Activated naive CD4-positive, alpha-beta T cell treated with anti-CD3 and anti-CD28 coated beads, Interleukin-2, amount 10 ng/mL, durations not matched to agents 5 hours and 36 hours (primary cell): ENCODE measurements around the gene FPGS. TPM values are rescaled to one million over a fixed set of nuclear protein-coding genes. Genes with fewer than 3 reads are reported as not detected.

Source experiments
- microRNA-seq: library from miRNA; unstranded; fragments of <30 nt; microRNA quantifications from one replicate; pipeline ENCODE4 v1.2.0, GENCODE V29; 2022; ENCODE audit warnings: borderline microRNAs expressed, borderline replicate concordance
- total RNA-seq, 2 experiments: library from RNA; stranded (reverse); gene quantifications; one replicate each; pipeline ENCODE4 v1.2.3, GENCODE V29; 2021

Gene FPGS
- 10 to 100 TPM; 73.4 to 77.3 TPM for total RNA-seq

GRCh38 chr9:127802576-127803443 lies at the start of gene FPGS:
Gene FPGS, plus strand, starts transcription at chr9:127802882. Its CDS starts 43 bp downstream, at chr9:127802925.

DNA sequence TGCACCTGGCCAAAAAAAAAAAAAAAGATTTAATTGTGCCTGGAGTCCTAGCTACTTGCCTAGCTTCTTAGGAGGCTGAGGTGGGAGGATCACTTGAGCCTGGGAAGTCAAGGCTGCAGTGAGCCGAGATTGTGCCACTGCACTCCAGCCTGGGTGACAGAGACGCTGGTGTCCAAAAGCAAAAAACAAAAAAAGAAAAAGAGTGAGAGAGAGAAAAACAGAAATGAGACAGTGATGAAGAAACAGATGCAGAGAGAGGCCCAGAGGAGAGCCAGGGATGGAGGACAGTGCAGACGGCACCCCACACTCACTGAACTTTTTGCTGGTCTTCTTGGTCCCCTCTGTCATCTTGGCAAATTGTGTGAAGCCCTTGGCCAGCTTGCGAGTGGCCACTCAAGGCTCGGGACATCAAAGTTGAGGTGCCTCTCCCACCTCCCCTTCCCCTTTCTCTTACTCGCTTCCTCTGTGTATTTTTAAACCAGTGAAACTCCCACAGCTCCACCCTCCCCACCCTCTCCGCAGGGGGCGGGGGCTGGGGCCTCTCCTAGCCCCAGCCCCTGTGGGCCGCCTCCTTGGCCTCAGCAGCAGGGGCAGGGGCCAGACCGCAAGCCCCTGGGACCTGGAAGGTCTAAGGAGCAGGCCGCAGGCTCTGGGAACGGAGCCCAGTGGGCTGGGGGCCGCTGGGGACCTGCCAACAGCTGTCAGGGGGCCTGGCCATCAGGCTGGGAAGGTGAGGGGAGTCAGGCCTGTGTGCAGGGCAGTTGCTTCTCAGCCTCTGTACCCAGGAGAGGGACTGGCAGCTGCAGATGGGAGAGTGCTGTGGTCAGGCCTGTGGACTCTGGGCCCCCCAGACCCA lies 24.2 kb upstream of the FPGS start, which contains the start of gene SH2D3C:
Gene SH2D3C (minus strand): TSS at position 387 of the 856 bp plus-strand sequence. CDS start 39 bp downstream, at position 348.

GRCh38 chr9:127785933-127786772 lies 16.5 kb upstream of the FPGS start, which contains the start of gene CDK9:
Gene CDK9, plus strand, starts transcription at chr9:127786034. Its CDS starts 115 bp downstream, at chr9:127786149.

DNA sequence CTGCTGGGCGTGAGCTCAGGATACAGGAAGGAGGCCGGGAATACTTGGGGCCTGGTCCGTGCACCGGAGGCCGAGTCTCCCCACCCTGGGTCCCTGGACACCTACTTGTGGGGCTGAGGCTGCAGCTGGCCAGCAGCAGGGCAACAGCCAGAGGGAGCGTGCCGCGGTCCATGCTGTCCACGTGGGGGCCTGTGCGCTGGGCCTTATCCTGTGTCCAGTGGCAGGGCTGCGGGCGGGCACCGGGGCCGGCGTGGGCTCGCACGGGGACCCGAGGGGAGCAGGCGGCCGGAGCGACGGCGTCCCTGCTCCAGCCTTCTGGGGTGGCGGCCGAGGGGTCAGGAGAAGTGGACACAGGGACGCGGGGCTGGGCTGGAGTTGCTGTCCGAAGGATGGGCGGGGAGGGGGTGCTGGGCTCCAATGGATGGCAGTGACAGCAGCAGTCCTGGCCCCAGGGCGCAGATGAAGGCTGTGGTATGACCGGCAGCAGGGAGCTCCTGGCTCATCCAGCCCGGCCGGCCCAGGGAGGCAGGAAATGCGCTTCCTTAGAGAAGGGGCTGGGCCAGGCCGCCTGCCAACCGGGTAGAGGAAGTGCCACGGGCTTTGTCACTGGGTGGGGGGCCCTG lies 51.6 kb downstream of the FPGS start, which contains the start of gene ENG:
Gene ENG (minus strand): TSS at position 475 of the 623 bp plus-strand sequence. CDS start 303 bp downstream, at position 172.

Small RNAs within 50 kb of the gene (microRNA-seq; reads per million reads assigned to microRNA genes)
- gene MIR2861 (not detected), gene MIR3960 (not detected)

Other genes with a start within 250 kb of the FPGS start
- gene STXBP1, start 190.6 kb upstream of the FPGS start, total RNA-seq: 10 to 100 TPM; 21.3 to 23.1 TPM
- gene CFAP157, start 95.9 kb upstream of the FPGS start, total RNA-seq: under 1 TPM in 1 of 2 experiments, not detected in 1; 0.40 TPM
- 1 to 10 TPM; 8.3 to 9.0 TPM for gene PTRH1, start 87.2 kb upstream of the FPGS start, total RNA-seq
- 1 to 10 TPM; 2.9 to 4.3 TPM for gene TTC16, start 86.8 kb upstream of the FPGS start, total RNA-seq
- gene TOR2A, start 67.6 kb upstream of the FPGS start, total RNA-seq: 10 to 100 TPM; 18.4 to 20.1 TPM
- gene SH2D3C, start 24.2 kb upstream of the FPGS start, total RNA-seq: 10 to 100 TPM; 70.4 to 70.6 TPM
- gene CDK9, start 16.8 kb upstream of the FPGS start, total RNA-seq: 100 to 1,000 TPM in 1 of 2 experiments, 10 to 100 TPM in 1; 95.2 to 102 TPM
- 10 to 100 TPM; 18.3 TPM for gene ENG, start 51.8 kb downstream of the FPGS start, total RNA-seq
- gene AK1, start 74.8 kb downstream of the FPGS start, total RNA-seq: 10 to 100 TPM; 65.7 to 83.0 TPM
- gene ST6GALNAC6, start 96.7 kb downstream of the FPGS start, total RNA-seq: 100 to 1,000 TPM; 119 to 129 TPM
- 10 to 100 TPM; 29.6 to 32.1 TPM for gene ST6GALNAC4, start 114.2 kb downstream of the FPGS start, total RNA-seq
- gene PIP5KL1, start 127.9 kb downstream of the FPGS start, total RNA-seq: 1 to 10 TPM; 1.0 to 1.2 TPM
- 10 to 100 TPM; 59.0 to 60.3 TPM for gene DPM2, start 135.0 kb downstream of the FPGS start, total RNA-seq
- 100 to 1,000 TPM; 405 to 422 TPM for gene EEIG1, start 178.1 kb downstream of the FPGS start, total RNA-seq